Left ventricle myocardium superior (tissue), 1 donor: ENCODE measurements around the gene NDUFC2. TPM values are rescaled to one million over a fixed set of nuclear protein-coding genes. Genes with fewer than 3 reads are reported as not detected.
"Not testable (repeated sequence)": the region's sequence is repeated elsewhere in the genome, so short reads cannot be mapped to it uniquely, and the experiment has no call there.

Experiments used
- ATAC-seq: fragments of 200-7000 bp; cut with Tn5 transposase; one replicate; pipeline ENCODE4 v1.9.1; 2020; ENCODE audit warnings: mild to moderate bottlenecking, moderate library complexity
- DNase-seq: peaks from one replicate; pipeline ENCODE4 v3.0.0-alpha.2; 2020
- intact Hi-C: fragments of 100-400 bp; cut with micrococcal nuclease; formaldehyde crosslinking; loops from one replicate; pipeline ENCODE4 v1.11.0; 2022
- total RNA-seq: library from RNA; stranded (reverse); fragmentation: NEBNext Ultra II Directional; extraction: Animal tissue kit (Norgen Biotek cat#: 25700); gene quantifications from one replicate; pipeline ENCODE4 v1.2.1, GENCODE V29; 2021
- donor health status: DM: no; HTN: yes; CAD: no; lungs with severe emphysema.

The NDUFC2 gene
- total RNA-seq, 1 donor from 2014 or later: 348 TPM

DNA sequence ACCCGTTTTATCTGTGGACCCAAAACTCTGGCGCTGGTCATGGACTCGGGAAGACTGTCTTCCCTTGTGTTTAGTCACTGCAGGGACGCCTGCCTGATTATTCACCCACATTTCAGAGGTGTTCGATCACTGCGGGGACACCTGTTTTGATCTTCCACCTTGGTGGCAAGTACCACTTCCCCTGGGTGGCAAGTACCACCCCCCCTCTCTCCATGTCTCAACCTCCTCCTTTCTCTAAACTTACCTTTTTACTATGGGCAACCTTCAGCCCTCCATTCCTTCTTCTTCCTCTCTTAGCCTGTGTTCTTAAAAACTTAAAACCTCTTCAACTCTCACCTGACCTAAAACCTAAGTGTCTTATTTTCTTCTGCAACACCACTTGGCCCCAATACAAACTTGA is 1.9 kb upstream of the NDUFC2 start:
- intact Hi-C loops: no loop called here
- DNase-seq (no peak), ATAC-seq (no peak)

DNA sequence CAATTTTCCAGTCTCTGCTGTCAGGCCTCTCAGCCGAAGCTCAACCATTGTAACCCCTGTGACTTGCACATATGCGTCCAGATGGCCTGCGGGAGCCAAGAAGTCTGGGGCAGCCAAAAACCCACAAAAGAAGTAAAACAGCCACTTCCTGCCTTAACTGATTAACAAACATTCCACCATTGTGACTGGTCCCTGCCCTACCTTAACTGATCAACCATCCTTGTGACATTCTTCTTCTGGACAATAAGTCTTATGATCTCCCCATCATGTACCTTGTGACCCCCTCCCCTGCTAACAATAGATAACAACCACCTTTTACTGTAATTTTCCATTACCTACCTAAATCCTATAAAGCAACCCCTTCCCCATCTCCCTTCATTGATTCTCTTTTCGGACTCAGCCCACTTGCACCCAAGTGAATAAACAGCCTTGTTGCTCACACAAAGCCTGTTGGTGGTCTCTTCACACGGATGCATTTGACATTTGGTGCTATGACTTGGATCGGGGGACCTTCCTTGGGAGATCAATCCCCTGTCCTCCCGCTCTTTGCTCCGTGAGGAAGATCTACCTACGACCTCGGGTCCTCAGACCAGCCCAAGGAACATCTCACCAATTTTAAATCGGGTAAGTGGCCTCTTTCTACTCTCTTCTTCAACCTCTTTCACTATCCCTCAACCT is 1.3 kb upstream of the NDUFC2 start:
- intact Hi-C loops: no loop called here
- no peak for ATAC-seq
- DNase-seq: no peak

GRCh38 chr11:78080084-78080817 is 589 bp upstream of the NDUFC2 start:
- ATAC-seq (no peak), DNase-seq (no peak)
- intact Hi-C loops: no loop called here

GRCh38 chr11:78078218-78079167 is 1.2 kb downstream of the NDUFC2 start:
- intact Hi-C loops: no loop called here
- no peak for ATAC-seq
- no peak for DNase-seq

- intact Hi-C loops, DNase-seq, ATAC-seq: not testable (repeated sequence)
Observed at GRCh38 chr11:78077592-78077991, 2.1 kb downstream of the NDUFC2 start.

GRCh38 chr11:78076733-78077403 is 2.8 kb downstream of the NDUFC2 start:
- intact Hi-C loops: no loop called here
- ATAC-seq (no peak), DNase-seq (no peak)

- DNase-seq: no peak
- intact Hi-C loops: no loop called here
- no peak for ATAC-seq
Observed at GRCh38 chr11:78074756-78075155, 4.9 kb downstream of the NDUFC2 start.

DNA sequence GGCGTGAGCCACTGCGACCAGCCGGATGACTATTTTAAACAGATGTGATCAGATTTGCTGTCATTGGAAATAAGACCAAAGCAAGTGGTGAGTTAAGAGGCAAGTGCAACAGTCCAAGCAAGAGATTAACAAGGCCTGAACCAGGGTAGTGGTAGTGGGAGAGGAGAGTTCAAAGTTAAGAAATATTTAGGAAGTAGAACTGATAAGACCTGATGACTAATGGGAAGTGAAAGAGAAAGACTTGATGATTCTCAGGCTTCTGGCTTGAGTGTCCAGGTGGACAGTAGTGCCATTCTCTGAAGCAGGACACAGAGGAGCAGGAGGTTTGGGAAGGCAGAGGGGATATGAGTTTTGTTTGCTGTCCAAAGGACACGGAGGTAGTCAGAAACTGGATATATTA is 7.2 kb downstream of the NDUFC2 start:
- DNase-seq (no peak), ATAC-seq (no peak)
- intact Hi-C loops: no loop called here

GRCh38 chr11:78071717-78072116 is 7.9 kb downstream of the NDUFC2 start:
- ATAC-seq: no peak
- intact Hi-C loops: no loop called here
- no peak for DNase-seq

GRCh38 chr11:78070621-78071020 is 9.0 kb downstream of the NDUFC2 start:
- intact Hi-C loops: no loop called here
- ATAC-seq: peak; percentile 55
- DNase-seq: no peak

DNA sequence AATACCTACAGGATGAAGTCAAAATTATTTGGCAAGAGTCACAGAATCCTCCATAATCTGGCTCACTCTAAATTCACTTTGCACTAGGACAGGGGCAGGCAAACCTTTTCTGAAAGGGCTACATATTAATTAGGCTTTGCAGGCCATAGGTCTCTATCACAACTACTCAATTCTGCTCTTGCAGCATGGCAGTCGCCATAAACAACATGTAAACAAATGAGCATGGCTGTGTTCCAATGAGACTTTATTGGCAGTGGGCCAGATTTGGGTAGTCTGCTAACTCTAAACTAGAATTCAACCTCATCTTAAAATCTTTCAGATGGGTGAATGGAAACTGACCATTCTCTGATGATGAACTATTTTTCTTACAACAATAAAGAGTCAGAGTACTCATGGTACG is 10.2 kb downstream of the NDUFC2 start:
- no peak for DNase-seq
- peak; percentile 64 for ATAC-seq
- intact Hi-C loops: no loop called here

DNA sequence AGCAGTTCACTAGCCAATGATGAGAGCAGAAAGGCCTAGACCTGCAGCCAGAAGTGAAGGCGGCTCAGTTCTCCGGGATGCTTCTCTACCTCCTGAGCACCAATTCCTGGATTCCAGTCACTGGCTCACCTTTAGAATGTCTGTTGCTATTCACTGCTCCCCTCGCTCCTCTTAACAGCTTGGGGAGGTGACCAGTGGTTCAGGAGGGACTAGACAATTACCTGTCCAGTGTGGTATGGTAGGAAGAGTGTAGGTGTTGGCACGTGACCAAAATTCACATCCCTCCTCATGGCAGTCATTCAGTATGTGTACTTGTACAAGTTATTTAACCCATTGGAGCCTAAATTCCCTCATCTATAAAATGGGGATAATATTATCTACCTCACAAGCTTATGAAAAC is 12.0 kb downstream of the NDUFC2 start:
- DNase-seq: no peak
- intact Hi-C loops: no loop called here
- ATAC-seq: no peak

GRCh38 chr11:78066471-78066870 is 13.2 kb downstream of the NDUFC2 start:
- DNase-seq: no peak
- intact Hi-C loops: no loop called here

DNA sequence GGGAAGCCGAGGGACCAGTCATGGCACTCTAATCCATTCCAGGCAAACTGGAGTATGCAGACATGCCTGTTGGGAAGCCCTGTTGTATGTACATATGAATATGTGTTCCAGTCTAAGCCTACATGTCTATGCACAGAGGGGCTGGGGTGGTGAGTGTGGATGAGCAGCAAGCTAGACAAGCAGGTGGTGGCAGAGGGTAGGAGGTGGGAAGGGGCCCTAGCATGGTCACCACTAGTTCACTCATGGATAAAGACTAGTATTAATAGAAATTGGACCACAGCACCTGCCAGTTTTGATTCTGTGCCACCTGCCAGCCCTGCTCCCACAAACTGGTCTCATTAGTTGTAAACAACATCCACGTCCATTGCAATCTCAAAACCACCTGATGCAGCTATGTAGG is 14.5 kb downstream of the NDUFC2 start:
- DNase-seq: no peak
- intact Hi-C loops: no loop called here
- ATAC-seq: no peak

More at GRCh38 chr11:78066471-78066870, 13.2 kb downstream of the NDUFC2 start:
- ATAC-seq: no peak

- DNase-seq: no peak
- intact Hi-C loops: no loop called here
- no peak for ATAC-seq
Observed at GRCh38 chr11:78063440-78064181, 16.1 kb downstream of the NDUFC2 start, which contains the start of gene THRSP. Gene THRSP (plus strand): TSS chr11:78063861. CDS start chr11:78063882, 21 bp downstream.

DNA sequence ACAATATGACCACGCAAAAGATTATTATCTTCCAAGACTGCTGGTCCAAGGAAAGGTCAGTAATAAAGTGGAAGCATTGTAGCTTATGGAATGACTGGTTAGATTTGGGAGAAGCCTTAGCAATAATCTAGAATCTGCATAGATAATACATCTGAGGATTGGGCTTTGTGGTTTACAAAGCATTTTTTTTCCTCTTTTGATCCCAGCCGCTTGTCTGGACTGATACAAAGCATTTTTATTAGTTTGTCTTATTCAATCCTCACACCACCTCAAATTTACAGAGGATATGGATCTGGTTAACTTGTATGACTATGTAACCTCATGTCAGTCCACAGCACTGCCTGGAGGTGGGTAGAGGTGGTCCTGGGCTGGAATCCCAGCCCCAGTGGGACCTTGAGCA is 17.0 kb downstream of the NDUFC2 start:
- DNase-seq: no peak
- intact Hi-C loops: no loop called here
- no peak for ATAC-seq

DNA sequence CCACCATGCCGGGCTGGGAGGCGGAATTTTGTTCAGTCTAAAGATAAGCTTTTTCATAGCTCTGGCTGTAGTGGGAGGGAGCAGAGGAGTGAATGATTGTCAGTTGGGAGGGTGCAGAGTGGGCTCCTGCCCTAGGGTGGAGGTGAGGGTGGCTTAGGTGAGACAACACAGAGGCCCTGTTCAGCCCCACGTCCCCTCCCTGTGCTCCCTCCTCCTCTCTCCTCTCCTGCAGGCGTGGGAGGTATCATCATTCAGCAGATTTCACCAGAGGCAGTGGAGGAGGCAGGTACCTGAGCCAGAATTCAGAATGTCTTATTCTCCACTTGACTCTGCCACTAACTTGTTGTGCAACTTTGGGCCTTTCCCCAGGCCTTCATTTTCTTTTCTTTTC is 17.7 kb downstream of the NDUFC2 start:
- intact Hi-C loops: no loop called here
- DNase-seq (no peak), ATAC-seq (no peak)

GRCh38 chr11:78061088-78061920 is 18.4 kb downstream of the NDUFC2 start:
- ATAC-seq (peak; percentile 97), DNase-seq (peak; percentile 78)
- intact Hi-C loops: no loop called here
